HepG2 (cell line): ENCODE measurements around the gene PAK1. TPM values are rescaled to one million over a fixed set of nuclear protein-coding genes. Genes with fewer than 3 reads are reported as not detected.

Experiments
- CHCHD3 ChIP-seq: sonication (generic); formaldehyde crosslinking; IDR thresholded peaks from 2 replicates; pipeline ENCODE4 v1.8.0; 2022; ENCODE audit warnings: mild to moderate bottlenecking, missing genetic modification reagents, moderate library complexity
- GFI1 ChIP-seq: sonication (generic); formaldehyde crosslinking; IDR thresholded peaks from 2 replicates; pipeline ENCODE4 v1.5.0; 2020; ENCODE audit warnings: missing genetic modification reagents, mild to moderate bottlenecking, borderline replicate concordance
- JARID2 ChIP-seq: sonication (generic); formaldehyde crosslinking; IDR thresholded peaks from 2 replicates; pipeline ENCODE4 v1.8.1; 2023; ENCODE audit warnings: missing genetic modification reagents, inconsistent platforms; ENCODE audit not compliant: insufficient replicate concordance
- KAT8 ChIP-seq: IDR thresholded peaks from 2 replicates; pipeline ENCODE4 v1.6.1; 2016; ENCODE audit warnings: missing genetic modification reagents, missing compliant biosample characterization
- MEIS1 ChIP-seq: sonication (generic); formaldehyde crosslinking; IDR thresholded peaks from 2 replicates; pipeline ENCODE4 v1.9.0; 2021; ENCODE audit warnings: mild to moderate bottlenecking, missing genetic modification reagents, moderate library complexity, borderline replicate concordance
- PAXIP1 ChIP-seq: sonication (generic); formaldehyde crosslinking; conservative IDR thresholded peaks from 2 replicates; pipeline ENCODE4 v1.4.0; 2020; ENCODE audit warnings: mild to moderate bottlenecking, missing genetic modification reagents, moderate library complexity
- SP4 ChIP-seq: sonication (generic); formaldehyde crosslinking; IDR thresholded peaks from 2 replicates; pipeline ENCODE4 v1.8.1; 2023; ENCODE audit warnings: mild to moderate bottlenecking, missing genetic modification reagents
- STAT5B ChIP-seq: sonication (generic); formaldehyde crosslinking; IDR thresholded peaks from 2 replicates; pipeline ENCODE4 v1.4.0; 2020; ENCODE audit warnings: missing genetic modification reagents
- TOE1 ChIP-seq: sonication (generic); formaldehyde crosslinking; IDR thresholded peaks from 2 replicates; pipeline ENCODE4 v1.4.0; 2020; ENCODE audit warnings: mild to moderate bottlenecking, missing genetic modification reagents
- YY1 ChIP-seq: IDR thresholded peaks from 2 replicates; pipeline ENCODE4 v1.6.1; 2011; ENCODE audit warnings: low read length, low read depth, moderate library complexity, mild to moderate bottlenecking; ENCODE audit not compliant: insufficient read depth, insufficient replicate concordance
- ZNF225 ChIP-seq: sonication (generic); formaldehyde crosslinking; IDR thresholded peaks from 2 replicates; pipeline ENCODE4 v1.4.0; 2020; ENCODE audit warnings: mild to moderate bottlenecking, missing genetic modification reagents
- ZNF280B ChIP-seq: sonication (generic); formaldehyde crosslinking; IDR thresholded peaks from 2 replicates; pipeline ENCODE4 v1.5.0; 2020; ENCODE audit warnings: missing genetic modification reagents, mild to moderate bottlenecking, borderline replicate concordance
- ZNF552 ChIP-seq: sonication (generic); formaldehyde crosslinking; IDR thresholded peaks from 2 replicates; pipeline ENCODE4 v1.9.0; 2022; ENCODE audit warnings: missing genetic modification reagents, mild to moderate bottlenecking, borderline replicate concordance
- ZNF570 ChIP-seq: sonication (generic); formaldehyde crosslinking; IDR thresholded peaks from 2 replicates; pipeline ENCODE4 v1.4.0; 2020; ENCODE audit warnings: mild to moderate bottlenecking, missing genetic modification reagents, borderline replicate concordance
- ZNF598 ChIP-seq: sonication (generic); formaldehyde crosslinking; IDR thresholded peaks from 2 replicates; pipeline ENCODE4 v1.5.1; 2020; ENCODE audit warnings: mild to moderate bottlenecking, missing genetic modification reagents, borderline replicate concordance
- ZNF776 ChIP-seq: sonication (generic); formaldehyde crosslinking; IDR thresholded peaks from 2 replicates; pipeline ENCODE4 v1.4.0; 2020; ENCODE audit warnings: mild to moderate bottlenecking, missing genetic modification reagents
- polyA plus RNA-seq, 8 experiments: library from polyadenylated mRNA; depleted of rRNA in 3 of 8; stranded (reverse) in 7 of 8; unstranded in 1 of 8; fragments of >200 nt; fragmentation: Illumina TruSeq in 4 of 8; extraction: Trizol in 4 of 8; gene quantifications; 2 replicates each; pipeline versions ENCODE4 v1.2.1 to v1.2.3, GENCODE V29; 2011 to 2016; ENCODE audit warnings: low read depth in 4 of 8, missing spikeins in 1 of 8, mixed read lengths in 1 of 8; ENCODE audit not compliant: insufficient read depth in 1 of 8
- total RNA-seq, 5 experiments: library from RNA; depleted of rRNA; stranded (reverse); fragments of >200 nt; fragmentation: Illumina TruSeq; extraction: Trizol; gene quantifications; 2 replicates each; pipeline ENCODE4 v1.2.3, GENCODE V29; 2016; ENCODE audit warnings: low read depth in 1 of 5
- TF ChIP-seq, protein P1 (sequence below): sonication (generic); formaldehyde crosslinking; IDR thresholded peaks from 2 replicates; pipeline ENCODE4 v1.4.0; 2020; ENCODE audit warnings: missing genetic modification reagents
- TF ChIP-seq, protein P2 (sequence below): sonication (generic); formaldehyde crosslinking; IDR thresholded peaks from 2 replicates; pipeline ENCODE4 v1.8.0; 2022; ENCODE audit warnings: missing genetic modification reagents, mild to moderate bottlenecking, inconsistent platforms, borderline replicate concordance

PAK1 gene
- total and polyA plus RNA-seq, 2 of the 13 experiments (the other 11 are each of a cell fraction or from before 2014, with no cell fraction given), result 1.5 to 4.3 TPM

- TF ChIP-seq ZNF225 (CRISPR knock-in tag) (no peak), SP4 (CRISPR knock-in tag) (0 out of 2 replicates have a peak, but pooled peaks have one; percentile 38), ZNF598 (CRISPR knock-in tag) (no peak), PAXIP1 (no peak), MEIS1 (no peak), GFI1 (CRISPR knock-in tag) (no peak), ZNF552 (no peak), TOE1 (CRISPR knock-in tag) (no peak), YY1 (peak; percentile 17), JARID2 (no peak), CHCHD3 (CRISPR knock-in tag) (no peak), STAT5B (CRISPR knock-in tag) (no peak), ZNF776 (CRISPR knock-in tag) (no peak), ZNF280B (CRISPR knock-in tag) (no peak; the same call in 1 of the 2 replicates), ZNF570 (CRISPR knock-in tag) (no peak), KAT8 (no peak)
- TF ChIP-seq, protein P1, sequence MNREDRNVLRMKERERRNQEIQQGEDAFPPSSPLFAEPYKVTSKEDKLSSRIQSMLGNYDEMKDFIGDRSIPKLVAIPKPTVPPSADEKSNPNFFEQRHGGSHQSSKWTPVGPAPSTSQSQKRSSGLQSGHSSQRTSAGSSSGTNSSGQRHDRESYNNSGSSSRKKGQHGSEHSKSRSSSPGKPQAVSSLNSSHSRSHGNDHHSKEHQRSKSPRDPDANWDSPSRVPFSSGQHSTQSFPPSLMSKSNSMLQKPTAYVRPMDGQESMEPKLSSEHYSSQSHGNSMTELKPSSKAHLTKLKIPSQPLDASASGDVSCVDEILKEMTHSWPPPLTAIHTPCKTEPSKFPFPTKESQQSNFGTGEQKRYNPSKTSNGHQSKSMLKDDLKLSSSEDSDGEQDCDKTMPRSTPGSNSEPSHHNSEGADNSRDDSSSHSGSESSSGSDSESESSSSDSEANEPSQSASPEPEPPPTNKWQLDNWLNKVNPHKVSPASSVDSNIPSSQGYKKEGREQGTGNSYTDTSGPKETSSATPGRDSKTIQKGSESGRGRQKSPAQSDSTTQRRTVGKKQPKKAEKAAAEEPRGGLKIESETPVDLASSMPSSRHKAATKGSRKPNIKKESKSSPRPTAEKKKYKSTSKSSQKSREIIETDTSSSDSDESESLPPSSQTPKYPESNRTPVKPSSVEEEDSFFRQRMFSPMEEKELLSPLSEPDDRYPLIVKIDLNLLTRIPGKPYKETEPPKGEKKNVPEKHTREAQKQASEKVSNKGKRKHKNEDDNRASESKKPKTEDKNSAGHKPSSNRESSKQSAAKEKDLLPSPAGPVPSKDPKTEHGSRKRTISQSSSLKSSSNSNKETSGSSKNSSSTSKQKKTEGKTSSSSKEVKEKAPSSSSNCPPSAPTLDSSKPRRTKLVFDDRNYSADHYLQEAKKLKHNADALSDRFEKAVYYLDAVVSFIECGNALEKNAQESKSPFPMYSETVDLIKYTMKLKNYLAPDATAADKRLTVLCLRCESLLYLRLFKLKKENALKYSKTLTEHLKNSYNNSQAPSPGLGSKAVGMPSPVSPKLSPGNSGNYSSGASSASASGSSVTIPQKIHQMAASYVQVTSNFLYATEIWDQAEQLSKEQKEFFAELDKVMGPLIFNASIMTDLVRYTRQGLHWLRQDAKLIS (CRISPR knock-in tag), result no peak
- TF ChIP-seq, protein P2, sequence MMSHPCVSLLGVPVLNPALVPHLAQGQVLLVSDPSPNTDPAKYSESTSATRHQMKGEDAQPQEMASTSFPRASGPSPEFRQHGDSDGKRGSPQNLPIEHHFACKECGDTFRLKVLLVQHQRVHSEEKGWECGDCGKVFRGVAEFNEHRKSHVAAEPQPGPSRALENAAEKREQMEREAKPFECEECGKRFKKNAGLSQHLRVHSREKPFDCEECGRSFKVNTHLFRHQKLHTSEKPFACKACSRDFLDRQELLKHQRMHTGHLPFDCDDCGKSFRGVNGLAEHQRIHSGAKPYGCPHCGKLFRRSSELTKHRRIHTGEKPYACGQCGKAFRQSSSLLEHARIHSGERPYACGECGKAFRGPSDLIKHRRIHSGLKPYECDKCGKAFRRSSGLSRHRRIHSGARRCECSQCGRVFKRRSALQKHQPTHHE, result no peak
These were observed at the start of gene PAK1 (continued) for GRCh38 chr11:77473801-77474683.
